Measurements from ENCODE around the gene EYS.

Gene EYS

DNA sequence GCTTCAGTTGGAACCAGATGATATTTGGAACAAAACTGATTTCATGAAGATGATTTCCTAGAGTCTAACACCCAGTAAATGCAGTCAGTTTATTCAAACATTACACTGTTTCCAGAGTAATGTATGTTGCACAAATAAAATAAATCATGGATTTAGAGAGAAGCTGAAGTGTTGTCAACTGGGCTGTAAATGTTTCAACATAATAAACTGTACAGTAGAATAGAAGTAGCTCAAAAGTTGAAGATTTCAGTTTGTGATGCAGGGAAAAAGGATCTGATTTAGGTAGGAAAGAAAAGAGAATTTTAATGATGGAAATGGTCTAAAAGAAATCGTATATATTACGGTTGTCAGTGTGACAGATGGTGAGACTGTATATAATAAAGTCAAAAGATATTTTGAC is 985.2 kb downstream of the EYS start:
- DNase-seq (ENCODE audit: low read depth) = no peak

DNA sequence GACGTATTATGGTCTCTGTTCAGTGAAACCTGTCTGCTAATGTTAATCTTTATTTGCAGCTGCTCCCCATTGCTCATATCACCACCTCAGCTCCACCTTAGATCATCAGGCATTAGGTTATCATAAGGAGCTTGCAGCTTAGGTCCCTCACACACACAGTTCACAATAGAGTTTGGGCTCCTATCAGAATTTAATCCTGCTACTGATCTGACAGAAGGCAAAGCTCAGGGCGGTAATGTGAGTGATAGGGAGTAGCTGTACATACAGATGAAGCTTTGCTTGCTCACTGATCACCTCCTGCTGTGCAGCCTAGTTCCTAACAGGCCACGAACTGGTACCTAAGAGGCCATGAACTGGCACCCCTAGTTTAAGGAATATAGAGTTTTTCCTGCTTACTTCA is 989.7 kb downstream of the EYS start:
- no peak for DNase-seq (ENCODE audit: low read depth)

DNA sequence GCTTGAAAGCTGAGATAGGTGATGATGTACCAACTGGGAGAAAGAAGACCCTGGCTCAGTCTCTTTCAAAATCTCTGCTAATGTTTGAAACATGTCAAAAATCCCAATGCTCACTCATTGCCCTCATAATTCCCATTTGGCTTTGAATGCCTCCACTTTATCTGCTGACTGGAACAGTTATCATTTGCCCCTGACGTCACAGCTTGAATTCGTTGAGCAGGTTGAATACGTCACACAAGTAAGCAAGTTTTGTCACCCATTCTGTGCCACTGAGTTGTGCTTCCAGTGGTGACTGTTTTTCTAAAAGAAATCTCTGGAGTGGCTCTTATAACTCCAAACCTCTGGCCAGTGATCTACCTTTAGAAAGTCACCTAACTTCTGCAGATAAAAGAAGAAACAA is 991.4 kb downstream of the EYS start:
- no peak for DNase-seq (ENCODE audit: low read depth)

DNA sequence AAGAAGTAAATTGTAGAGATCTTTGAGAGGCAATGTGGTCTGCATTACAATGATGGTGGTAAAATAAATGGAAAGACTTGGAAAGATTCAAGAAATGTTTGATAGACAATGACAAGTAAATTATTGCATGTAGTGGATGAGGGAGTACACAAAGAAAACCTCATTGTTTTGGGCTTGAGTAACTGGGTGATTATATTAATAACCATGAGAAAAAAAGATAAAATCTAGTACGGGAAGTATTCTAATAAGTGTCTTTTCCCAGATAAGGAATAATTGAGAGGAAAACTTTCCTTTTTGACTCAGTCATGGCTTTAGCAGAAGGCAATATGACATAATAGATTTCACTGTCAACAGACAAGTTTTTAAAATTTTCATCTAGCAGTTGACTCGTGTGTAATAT is 993.0 kb downstream of the EYS start:
- no peak for DNase-seq (ENCODE audit: low read depth)

DNA sequence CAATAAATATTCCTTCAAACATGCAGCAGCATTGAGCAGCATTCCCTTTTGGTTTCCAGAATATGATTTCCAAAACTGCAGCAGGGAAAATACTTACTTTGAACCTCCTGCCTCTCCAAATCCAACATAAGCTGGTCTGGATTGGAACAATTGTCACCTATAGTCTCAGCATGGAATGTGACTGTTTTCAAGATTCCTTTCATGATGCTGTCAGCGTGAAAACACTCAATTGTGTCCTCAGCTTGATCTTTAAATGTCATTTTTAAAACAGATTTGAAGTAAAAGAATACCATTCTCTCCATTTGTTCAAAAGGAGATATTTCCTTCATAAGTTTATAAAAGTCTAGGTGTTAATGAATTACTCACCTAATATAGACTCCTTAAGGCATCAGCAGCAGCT is 993.9 kb downstream of the EYS start:
- no peak for DNase-seq (ENCODE audit: low read depth)

DNA sequence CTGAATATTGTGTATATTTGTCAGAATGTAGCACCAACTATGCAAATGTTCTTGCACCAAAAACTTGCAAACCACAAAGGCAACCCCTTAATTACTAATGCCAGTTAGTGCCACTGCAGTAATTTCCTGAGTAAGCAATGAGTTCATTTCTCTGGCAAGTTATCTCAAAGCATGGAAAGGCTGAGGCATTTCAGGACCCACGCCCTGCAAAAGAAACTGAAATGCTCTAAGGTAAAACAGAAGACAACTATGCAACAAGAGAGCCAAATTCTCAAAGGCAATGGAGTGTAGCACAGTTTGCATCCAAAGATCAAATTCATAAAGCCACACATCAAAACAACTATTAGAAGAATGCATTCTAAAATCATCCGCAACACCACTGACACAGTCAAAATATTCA is 994.4 kb downstream of the EYS start:
- no peak for DNase-seq (ENCODE audit: low read depth)

DNA sequence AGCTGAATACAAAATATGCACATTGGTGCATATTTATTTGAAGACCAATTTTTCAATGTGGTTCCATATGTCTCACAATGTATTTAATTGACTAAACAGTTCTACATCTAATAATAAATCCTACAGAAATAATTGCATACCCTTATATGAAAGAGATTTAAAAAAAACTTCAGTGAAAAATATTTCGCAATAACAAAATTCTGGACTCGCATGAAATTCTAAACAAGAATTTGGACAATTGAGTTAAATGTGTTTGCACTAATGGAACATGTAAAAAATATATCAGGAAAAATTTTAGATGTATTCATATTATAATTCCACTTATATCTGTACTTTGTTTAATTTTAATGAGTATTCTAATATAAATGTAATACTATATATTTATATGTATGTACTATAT is 1003.1 kb downstream of the EYS start:
- DNase-seq (ENCODE audit: low read depth) = no peak

DNA sequence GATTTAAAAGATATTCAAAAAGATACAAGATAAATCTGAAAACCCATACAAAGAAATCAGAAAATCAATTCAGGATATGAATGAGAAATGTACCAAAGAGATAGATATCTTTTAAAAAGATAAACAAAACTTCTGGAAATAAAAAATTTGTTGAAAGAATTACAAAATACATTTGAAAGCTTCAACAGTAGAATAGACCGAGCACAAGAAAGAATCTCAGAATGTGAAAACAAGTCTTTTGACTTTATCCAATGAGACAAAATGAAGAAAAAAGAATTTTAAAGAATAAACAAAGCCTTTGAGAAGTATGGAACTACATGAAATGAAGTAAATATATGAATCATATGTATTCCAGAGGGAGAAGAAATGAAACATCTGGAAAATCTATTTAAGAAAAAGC is 1011.0 kb downstream of the EYS start:
- DNase-seq (ENCODE audit: low read depth) = no peak

DNA sequence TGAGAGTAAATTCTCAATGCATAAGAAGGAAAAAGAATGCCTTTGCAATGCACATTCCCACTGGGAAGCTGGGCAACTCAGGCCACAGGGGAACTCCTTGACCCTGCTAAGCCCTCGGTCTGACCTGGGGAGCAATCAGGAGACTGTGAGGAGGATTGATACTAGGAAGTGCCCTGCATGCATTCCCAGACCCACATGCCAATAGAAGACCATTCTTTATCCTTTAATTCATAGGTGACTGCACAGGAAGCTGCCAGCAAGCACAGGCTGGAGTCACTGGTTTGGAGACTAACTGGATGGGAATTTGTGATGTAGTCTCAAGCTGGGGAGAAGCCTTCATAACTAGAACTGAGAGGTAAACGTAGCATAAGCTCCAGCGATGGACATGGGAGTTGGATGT is 1012.7 kb downstream of the EYS start:
- no peak for DNase-seq (ENCODE audit: low read depth)

DNA sequence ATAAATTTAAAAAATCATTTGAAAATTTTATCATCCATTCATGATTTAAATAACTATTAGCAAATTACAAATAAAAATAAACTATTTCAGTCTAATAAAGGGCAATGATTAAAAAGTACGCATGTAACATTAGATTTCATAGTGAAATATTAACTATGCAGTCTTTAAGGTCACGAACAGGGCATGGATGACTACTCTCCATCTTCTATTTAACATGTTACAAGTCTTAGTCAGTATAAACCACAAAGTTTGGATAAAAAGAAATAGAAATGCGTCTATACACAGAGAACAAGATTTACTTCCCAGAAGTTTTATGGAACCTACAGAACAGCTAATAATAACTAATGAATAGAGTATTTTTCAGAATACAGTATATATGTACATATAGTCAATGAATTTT is 1016.0 kb downstream of the EYS start:
- DNase-seq (ENCODE audit: low read depth) = no peak

DNA sequence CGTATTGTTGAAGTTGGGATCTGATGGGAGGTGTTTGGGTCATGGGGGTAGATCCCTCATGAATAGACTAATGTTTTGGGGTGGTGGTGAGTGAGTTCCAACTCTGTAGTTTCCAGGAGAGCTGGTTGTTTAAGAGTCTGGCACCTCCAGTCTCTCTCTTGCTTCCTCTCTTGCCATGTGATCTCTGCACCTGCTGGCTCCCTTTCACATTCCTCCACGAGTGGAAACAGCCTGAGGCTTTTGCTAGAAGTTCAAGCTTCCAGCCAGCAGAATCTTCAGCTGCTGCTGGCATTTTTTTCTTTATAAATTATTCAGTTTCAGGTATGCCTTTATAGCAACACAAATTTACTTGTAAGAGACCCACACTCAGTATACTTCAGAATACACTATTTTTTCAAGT is 1021.6 kb downstream of the EYS start:
- no peak for DNase-seq (ENCODE audit: low read depth)

DNA sequence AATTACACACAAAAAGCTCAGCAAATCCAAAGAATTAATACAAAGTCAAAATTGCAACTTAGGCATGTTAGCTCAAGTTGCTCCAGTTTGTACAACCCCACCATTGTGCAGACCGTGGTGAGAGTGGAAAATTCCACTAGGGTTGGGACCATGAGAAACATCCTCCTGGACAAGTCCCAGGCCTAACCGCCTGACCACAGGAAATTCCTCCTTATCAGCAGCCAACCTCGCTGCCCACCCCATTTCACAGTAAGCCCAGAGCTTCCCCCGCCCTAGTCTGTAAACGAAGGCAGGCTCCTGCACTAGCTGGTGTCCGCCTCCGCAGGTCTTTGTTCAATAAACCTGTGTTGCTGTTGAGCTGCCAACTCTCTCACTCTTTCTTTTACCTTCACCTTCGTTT is 1023.3 kb downstream of the EYS start:
- no peak for DNase-seq (ENCODE audit: low read depth)

DNA sequence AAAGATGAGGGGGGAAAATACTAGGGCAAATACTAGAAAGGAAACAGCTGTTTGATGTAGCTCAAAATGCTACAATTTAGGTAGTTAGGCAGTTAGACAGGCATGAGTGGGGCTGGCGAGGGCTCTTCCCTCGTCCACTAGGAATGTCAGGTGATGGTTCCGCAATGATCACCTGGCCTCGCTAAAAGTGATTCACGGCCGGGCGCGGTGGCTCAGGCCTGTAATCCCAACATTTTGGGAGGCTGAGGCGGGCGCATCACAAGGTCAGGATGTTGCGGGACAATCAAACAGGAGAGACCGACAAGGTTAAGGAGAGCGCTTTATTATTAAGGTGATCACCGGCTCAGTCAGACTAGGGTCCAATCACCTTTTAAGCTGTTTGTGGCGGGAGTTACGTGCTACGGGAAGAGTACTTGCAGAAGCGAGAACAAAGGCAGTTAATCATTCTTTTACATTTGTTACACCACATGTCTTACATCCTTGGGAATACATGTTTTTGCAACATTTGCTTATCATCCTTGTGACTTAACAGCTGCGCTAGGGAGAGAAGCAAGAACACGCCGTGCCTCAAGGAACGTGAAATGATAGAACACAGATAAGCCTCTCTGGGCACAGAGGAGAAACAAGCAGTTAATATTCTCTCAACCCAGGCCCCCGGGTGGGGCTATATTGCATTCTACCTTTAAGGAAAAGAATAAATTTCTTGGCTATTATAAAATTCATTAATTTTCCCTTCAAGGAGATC is 1025.4 kb downstream of the EYS start:
- DNase-seq (ENCODE audit: low read depth) = no peak

DNA sequence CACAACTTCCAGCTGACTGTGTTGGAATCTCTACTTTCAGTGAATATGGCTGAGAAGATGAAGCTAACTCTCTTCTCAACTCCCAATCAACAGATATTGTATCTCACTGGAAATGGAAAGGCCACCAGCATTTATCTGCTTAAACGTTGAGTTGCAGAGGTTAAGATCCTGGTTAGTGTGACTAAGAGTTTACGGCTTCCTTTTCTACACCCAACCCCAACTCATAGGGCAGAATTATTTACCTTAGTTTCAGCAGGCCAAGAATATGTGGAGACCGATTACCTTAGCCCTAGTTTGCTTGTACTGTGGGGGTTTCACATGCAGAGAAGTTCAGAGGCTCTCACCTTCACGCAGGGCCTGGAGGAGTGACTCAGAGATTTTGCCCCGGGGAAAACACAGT is 1026.6 kb downstream of the EYS start:
- DNase-seq (ENCODE audit: low read depth) = no peak

DNA sequence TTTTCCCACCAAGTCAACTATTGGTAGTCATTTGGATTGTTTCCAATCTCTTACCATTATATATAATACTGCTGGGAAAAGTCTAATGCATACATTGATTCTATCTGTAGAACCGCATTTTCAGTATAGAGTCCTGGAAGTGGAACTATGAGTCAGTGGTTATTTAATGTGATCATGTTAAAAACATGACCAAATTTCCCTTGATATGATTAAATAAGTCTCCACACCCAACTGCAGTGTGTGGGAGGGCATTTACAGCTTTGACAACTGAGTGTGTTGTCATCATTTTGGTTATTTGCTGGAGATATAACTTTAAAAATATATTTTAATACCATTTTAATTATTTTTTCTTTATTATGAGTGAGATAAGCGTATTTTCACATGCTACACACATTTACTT is 1027.6 kb downstream of the EYS start:
- DNase-seq (ENCODE audit: low read depth) = no peak

DNA sequence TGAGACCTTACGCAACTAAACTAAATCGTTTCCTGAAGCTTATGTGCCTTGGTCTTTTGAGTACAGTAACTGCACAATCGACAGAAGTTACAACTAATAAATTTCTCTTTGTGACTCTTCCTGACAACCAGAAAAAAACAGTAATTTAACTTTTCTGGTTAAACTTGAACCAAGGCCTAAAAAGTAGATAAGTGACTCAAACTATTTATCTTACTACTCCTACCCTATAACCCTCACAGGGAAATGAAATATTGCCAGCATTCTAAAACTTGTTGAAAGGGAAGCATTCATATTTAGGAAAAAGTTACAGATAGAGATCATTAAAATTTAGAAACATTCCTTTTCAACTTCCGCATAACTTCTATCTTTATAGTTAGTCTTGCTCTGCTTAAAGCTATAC is 1034.4 kb downstream of the EYS start:
- no peak for DNase-seq (ENCODE audit: low read depth)

DNA sequence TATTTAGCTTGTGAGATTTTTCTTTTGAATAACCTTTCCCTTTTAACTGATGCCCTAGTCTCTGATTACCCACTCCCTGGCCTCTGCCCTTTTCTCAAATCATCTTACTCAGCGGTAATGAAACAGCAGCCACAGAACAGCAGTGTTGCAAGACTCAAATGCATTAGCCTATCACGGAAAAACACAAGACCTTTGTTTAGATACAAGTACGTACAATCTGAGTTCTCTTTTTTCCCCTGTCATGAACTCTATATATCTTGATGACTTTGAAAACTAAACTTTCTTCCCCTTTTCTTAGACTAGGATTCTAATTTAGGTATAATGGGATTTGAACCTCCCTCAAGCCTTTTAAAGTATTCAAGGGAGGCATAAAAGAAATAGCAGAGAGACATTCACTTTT is 1034.9 kb downstream of the EYS start:
- DNase-seq (ENCODE audit: low read depth) = no peak

DNA sequence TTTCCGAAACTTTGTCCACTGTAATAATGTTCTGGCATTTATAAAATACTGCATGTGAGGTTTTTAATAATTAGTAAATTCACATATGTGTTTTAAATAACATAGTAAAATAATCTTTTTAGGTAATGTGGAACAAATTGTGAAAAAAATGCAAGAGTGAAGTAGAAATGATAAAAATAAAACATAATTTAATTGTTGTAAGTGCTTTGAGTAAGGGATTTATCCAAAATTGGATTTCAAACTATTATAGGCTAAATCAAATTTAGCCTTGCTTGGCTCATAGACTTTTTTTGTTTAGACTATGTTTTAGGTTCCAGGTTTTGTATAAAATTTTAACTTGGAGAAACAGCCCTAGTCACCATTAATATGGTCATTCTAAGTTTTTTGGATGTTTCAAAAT is 1041.9 kb downstream of the EYS start:
- DNase-seq (ENCODE audit: low read depth) = no peak

DNA sequence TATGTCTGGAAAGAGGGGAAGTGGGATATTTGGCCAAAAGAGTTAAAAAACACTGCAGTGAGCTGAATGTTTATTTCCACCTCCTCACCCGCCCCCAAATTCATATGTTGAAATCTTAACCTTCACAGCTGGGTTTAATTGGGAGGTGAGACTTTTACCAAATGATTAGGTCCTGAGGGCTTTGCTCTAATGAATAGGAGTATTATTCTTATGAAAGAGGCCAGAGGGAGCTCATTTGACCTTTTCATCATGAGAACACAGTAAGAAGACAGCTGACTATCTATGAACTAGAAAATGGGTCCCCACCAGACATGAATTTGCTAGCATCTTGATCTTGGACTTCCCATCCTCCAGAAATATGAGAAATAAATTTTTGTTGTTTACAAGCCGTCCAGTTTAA is 1042.5 kb downstream of the EYS start:
- no peak for DNase-seq (ENCODE audit: low read depth)

DNA sequence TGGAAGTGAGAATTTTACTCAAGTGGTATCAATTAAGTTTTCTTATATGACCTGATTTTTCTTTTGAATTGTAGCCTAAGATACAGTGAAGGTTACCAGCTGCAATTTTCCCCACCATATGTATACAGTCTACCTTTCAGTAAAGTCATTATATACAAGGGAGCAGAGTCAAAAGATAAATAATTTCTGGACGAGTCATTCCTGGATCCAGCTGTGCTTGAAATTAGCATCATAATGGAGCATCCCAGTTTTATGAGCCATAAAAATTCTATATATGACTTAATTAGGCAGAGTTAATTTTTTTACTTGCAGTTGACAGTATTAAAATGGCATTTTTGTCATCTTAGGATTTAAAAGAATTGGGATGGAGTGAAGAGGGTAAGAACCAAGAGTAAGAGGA is 1063.0 kb downstream of the EYS start:
- no peak for DNase-seq (ENCODE audit: low read depth)

DNA sequence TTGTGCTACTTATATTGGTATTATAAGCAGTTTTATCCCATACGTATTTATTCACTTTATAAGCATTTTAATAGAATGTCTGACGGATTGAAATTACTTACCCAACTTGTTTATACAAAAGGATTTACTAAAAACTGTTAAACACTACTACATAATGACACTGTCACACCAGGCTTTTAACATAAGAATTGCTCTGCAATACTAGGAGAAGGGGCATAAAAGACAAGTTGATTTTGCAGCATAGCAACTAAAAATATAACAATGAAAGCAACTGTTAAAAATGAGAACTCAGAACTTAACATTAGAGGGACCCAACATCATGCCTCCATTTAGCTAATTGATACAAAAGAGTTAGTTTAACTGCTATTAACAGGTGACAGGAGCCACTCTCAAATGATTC is 1076.1 kb downstream of the EYS start:
- no peak for DNase-seq (ENCODE audit: low read depth)

DNA sequence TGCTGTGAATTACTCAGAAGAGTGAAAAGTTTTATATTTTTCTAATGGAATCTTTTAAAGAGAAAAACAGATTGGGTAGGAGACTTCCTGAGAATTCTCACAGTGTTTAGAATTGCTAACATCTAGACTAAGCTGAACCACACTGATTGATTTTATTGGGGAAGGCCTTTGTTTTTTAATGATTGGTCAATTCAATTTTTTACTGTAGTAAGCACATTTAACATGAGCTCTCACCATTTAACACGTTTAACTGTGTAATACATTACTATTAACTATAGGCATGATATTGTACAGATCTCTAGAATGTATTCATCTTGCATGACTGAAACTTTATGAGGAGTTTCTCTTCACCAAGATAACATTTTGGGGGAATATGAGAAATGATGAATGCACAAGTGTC is 1084.1 kb downstream of the EYS start:
- no peak for DNase-seq (ENCODE audit: low read depth)

DNA sequence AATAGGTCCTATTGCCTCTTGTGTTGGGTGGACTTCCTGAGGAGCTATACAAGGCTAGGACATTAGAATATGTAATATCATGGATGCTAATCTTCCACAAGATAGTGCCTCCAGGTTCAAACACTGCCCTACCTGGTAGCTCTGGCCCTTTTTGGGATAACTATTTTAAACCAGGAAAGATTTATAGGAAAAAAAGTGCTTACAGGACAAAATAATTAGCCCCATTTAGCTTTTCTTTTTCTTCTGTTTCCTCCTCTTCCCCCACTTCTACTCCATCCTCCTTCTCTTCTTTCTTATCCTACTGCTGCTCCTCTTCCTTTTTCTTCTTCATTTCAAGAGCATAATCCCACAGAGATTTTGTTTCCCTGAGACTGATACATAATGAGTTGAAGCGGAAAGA is 1104.0 kb downstream of the EYS start:
- no peak for DNase-seq (ENCODE audit: low read depth)

DNA sequence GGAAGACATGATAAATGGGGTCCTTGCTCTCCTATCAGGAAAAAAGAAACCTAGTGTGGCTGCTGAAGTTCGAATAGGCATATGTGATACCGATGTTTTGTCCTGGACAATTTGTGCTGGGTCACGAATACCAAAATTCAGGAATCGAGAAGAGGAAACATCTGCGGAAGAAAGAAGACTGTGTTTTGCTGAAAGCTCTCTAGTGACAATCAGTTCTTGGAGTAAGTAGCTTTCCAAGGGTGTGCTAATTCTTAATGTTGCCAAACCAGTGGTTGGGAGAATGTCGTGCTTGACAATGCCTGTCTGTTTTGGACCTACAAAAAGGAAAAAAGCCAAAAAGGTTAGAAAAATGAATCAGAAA is 1115.4 kb downstream of the EYS start:
- no peak for DNase-seq (ENCODE audit: low read depth)
